ENCODE measurements around the gene GGT5. TPM values are rescaled to one million over a fixed set of nuclear protein-coding genes. Genes with fewer than 3 reads are reported as not detected.

Gene GGT5
- total and polyA plus RNA-seq, 2 of the 13 experiments (the other 11 are each of a cell fraction or from before 2014, with no cell fraction given) = 0.69 to 3.1 TPM

DNA sequence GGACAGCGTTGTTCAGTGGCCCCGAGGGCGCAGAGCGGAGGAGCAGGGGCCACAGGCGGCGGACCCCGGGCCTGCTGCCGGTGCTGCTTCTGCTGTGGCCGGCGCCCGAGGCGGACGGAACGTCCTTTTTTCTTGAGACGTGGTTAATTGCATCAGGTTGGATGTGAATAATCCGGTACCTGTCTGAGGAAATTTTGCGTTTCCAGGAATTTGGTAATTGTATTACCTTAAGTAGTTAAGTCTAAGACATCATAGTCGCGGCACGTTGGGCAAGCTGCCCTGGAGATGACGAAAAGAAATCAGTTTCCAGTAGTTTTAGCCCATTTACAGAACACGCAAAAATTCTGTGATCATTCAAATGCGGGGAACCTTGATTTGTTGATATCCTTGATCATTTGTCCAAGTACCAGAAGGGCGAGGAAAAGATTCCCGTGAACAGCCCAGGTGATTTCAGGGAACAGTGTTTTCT lies 26.5 kb upstream of the GGT5 start (continued):
- TF ChIP-seq, protein P1, sequence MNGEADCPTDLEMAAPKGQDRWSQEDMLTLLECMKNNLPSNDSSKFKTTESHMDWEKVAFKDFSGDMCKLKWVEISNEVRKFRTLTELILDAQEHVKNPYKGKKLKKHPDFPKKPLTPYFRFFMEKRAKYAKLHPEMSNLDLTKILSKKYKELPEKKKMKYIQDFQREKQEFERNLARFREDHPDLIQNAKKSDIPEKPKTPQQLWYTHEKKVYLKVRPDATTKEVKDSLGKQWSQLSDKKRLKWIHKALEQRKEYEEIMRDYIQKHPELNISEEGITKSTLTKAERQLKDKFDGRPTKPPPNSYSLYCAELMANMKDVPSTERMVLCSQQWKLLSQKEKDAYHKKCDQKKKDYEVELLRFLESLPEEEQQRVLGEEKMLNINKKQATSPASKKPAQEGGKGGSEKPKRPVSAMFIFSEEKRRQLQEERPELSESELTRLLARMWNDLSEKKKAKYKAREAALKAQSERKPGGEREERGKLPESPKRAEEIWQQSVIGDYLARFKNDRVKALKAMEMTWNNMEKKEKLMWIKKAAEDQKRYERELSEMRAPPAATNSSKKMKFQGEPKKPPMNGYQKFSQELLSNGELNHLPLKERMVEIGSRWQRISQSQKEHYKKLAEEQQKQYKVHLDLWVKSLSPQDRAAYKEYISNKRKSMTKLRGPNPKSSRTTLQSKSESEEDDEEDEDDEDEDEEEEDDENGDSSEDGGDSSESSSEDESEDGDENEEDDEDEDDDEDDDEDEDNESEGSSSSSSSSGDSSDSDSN (CRISPR knock-in tag; IDR thresholded peaks at IDR 0.05) = no peak
- TF ChIP-seq HIVEP1 (CRISPR knock-in tag; IDR thresholded peaks at IDR 0.05) = no peak
- peak; percentile 44 for TF ChIP-seq AGO2 (optimal IDR thresholded peaks at IDR 0.05; ENCODE audit: low read depth, low read length)
- peak; percentile 10; the same call in 1 of the 2 replicates for TF ChIP-seq ZBTB42 (CRISPR knock-in tag; IDR thresholded peaks at IDR 0.05)
- TF ChIP-seq, protein P2, sequence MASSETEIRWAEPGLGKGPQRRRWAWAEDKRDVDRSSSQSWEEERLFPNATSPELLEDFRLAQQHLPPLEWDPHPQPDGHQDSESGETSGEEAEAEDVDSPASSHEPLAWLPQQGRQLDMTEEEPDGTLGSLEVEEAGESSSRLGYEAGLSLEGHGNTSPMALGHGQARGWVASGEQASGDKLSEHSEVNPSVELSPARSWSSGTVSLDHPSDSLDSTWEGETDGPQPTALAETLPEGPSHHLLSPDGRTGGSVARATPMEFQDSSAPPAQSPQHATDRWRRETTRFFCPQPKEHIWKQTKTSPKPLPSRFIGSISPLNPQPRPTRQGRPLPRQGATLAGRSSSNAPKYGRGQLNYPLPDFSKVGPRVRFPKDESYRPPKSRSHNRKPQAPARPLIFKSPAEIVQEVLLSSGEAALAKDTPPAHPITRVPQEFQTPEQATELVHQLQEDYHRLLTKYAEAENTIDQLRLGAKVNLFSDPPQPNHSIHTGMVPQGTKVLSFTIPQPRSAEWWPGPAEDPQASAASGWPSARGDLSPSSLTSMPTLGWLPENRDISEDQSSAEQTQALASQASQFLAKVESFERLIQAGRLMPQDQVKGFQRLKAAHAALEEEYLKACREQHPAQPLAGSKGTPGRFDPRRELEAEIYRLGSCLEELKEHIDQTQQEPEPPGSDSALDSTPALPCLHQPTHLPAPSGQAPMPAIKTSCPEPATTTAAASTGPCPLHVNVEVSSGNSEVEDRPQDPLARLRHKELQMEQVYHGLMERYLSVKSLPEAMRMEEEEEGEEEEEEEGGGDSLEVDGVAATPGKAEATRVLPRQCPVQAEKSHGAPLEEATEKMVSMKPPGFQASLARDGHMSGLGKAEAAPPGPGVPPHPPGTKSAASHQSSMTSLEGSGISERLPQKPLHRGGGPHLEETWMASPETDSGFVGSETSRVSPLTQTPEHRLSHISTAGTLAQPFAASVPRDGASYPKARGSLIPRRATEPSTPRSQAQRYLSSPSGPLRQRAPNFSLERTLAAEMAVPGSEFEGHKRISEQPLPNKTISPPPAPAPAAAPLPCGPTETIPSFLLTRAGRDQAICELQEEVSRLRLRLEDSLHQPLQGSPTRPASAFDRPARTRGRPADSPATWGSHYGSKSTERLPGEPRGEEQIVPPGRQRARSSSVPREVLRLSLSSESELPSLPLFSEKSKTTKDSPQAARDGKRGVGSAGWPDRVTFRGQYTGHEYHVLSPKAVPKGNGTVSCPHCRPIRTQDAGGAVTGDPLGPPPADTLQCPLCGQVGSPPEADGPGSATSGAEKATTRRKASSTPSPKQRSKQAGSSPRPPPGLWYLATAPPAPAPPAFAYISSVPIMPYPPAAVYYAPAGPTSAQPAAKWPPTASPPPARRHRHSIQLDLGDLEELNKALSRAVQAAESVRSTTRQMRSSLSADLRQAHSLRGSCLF (CRISPR knock-in tag; IDR thresholded peaks at IDR 0.05; ENCODE audit: borderline replicate concordance) = 0 out of 2 replicates have a peak, but pooled peaks have one; percentile 2
- TF ChIP-seq TFAP4 (IDR thresholded peaks at IDR 0.05; ENCODE audit: borderline replicate concordance, low read depth) = no peak
- no peak for TF ChIP-seq ZNF766 (CRISPR knock-in tag; IDR thresholded peaks at IDR 0.05; ENCODE audit: borderline replicate concordance)
- TF ChIP-seq ELF3 (CRISPR knock-in tag; IDR thresholded peaks at IDR 0.05) = no peak
- no peak for TF ChIP-seq ZNF775 (CRISPR knock-in tag; IDR thresholded peaks at IDR 0.05; ENCODE audit: borderline replicate concordance)
- no peak for TF ChIP-seq GLI4 (CRISPR knock-in tag; IDR thresholded peaks at IDR 0.05; ENCODE audit: borderline replicate concordance)
- 0 out of 2 replicates have a peak, but pooled peaks have one; percentile 12 for TF ChIP-seq ZNF776 (CRISPR knock-in tag; IDR thresholded peaks at IDR 0.05)
- TF ChIP-seq ZNF710 (CRISPR knock-in tag; IDR thresholded peaks at IDR 0.05; ENCODE audit: borderline replicate concordance) = no peak
- 0 out of 2 replicates have a peak, but pooled peaks have one; percentile 5 for TF ChIP-seq FOXC1 (CRISPR knock-in tag; IDR thresholded peaks at IDR 0.05; ENCODE audit: borderline replicate concordance)
- no peak for TF ChIP-seq ZNF513 (CRISPR knock-in tag; conservative IDR thresholded peaks at IDR 0.05)

Data from HepG2 (cell line).